ENCODE results near the gene UNKL. TPM values are rescaled to one million over a fixed set of nuclear protein-coding genes. Genes with fewer than 3 reads are reported as not detected.

UNKL gene
- total RNA-seq, 4 donors from 2014 or later, result 15.2 to 86.4 (median 24.2) TPM

DNA sequence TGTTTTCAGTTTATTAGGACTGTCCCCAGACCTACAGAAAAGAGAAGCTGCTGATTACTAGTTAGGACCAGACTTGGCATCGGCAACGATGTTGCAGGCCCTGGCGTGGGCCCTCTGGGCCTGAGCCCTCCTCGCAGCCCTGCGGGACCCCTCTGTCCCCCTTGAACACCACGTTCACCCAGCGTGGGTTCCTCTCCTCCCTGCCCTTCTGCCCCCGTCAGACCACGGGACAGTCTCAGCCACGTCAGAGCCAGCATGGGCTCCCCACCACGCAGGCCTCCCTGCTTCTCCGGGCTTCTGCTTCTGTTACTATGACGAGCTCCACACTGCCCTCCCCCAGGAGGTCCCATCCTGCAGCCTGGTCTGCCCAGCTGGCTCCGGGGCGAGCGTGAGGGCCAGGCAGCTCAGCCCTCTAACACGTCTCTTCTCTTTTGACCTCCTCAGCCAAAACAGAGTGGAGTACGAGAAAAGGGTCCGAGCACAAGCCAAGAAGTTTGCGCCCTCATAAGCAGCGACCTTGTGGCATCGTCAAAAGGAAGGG lies 90.1 kb downstream of the UNKL start:
- TF ChIP-seq, protein P1, sequence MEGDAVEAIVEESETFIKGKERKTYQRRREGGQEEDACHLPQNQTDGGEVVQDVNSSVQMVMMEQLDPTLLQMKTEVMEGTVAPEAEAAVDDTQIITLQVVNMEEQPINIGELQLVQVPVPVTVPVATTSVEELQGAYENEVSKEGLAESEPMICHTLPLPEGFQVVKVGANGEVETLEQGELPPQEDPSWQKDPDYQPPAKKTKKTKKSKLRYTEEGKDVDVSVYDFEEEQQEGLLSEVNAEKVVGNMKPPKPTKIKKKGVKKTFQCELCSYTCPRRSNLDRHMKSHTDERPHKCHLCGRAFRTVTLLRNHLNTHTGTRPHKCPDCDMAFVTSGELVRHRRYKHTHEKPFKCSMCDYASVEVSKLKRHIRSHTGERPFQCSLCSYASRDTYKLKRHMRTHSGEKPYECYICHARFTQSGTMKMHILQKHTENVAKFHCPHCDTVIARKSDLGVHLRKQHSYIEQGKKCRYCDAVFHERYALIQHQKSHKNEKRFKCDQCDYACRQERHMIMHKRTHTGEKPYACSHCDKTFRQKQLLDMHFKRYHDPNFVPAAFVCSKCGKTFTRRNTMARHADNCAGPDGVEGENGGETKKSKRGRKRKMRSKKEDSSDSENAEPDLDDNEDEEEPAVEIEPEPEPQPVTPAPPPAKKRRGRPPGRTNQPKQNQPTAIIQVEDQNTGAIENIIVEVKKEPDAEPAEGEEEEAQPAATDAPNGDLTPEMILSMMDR (IDR thresholded peaks at IDR 0.05), result no peak
- TF ChIP-seq EP300 (IDR thresholded peaks at IDR 0.05; ENCODE audit: low read depth), result no peak
- Histone ChIP-seq H3K27ac (no peak overlapping the region), H3K4me1 (no peaks in the 10 kb centered on the region), H3K9me3 (no peaks in the 10 kb centered on the region), H3K36me3 (peaks cover 0 to 36% (median 16%) of the 10 kb centered on the region in 4 donors), H3K4me3 (no peak overlapping the region), H3K27me3 (no peaks in the 10 kb centered on the region)
- in situ Hi-C loops (cut with MboI; ENCODE audit: low pct_ligation_motif_present in 1 of 4, low pct_unique_long_range_greater_than_20kb in 1 of 4, low sequenced_read_pairs in 3 of 4) (no loop called here), intact Hi-C loops (cut with DNase I; ENCODE audit: low total_unique reads) (no loop called here)
- WGBS, 2 donors (ENCODE audit: low coverage in 1 of 2), result 81 to 87% methylated on average over 9 to 22 of the region's 22 CpGs
- no peak for DNase-seq

DNA sequence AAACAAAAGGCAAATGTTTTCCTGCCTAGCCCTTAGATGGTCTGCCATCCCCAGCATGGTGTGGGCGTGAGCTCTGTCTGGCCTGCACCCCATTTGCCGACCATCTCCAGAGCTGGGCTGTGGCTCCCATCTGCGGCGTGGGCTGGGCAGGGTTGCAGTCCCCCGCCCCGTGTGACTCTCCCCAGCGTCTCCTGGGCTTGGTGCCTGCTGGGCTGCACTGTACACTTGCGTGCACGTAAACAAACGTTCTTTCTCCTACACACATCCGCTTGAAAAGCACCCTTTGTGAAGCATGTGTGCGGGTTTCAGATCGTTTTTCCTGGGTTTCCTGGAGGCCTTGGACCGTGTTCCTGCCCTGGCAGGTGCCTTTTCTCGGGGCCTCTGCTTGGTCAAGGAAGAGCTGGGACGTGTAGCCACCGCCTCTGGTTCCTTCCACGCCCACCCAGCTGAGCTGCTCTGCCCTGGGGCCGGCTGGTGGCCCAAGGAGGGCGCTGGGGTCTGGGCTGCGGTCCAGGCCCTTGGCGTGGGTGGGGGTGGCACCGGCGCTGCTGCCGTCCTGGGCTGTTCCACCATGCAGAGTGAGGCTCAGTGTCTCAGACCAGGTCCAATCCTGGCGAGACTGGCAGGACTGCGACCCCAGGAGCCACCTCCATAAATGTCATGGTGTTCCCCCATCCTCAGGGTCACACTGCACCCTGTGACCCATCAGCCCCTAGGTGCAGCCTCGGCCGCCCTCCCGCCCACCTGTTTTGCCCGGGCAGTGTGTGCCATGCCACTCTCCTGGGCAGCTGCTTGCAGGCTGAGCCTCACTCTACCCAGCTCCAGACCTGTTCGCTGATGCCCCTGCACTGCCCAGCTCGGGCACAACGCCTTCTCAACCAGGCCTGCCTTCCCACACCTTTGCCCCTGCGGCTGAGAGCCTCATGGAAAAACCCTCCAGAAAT lies 90.9 kb downstream of the UNKL start:
- TF ChIP-seq POLR2AphosphoS5 (IDR thresholded peaks at IDR 0.05) (no peak), EP300 (IDR thresholded peaks at IDR 0.05; ENCODE audit: low read depth) (no peak), POLR2A (IDR thresholded peaks at IDR 0.05) (no peak)
- TF ChIP-seq, protein P1 (IDR thresholded peaks at IDR 0.05), result no peak
- Histone ChIP-seq H3K27me3 (no peaks in the 10 kb centered on the region), H3K4me3 (no peak overlapping the region), H3K4me1 (no peaks in the 10 kb centered on the region), H3K27ac (no peak overlapping the region), H3K9me3 (no peaks in the 10 kb centered on the region), H3K36me3 (peaks cover 0 to 44% (median 18%) of the 10 kb centered on the region in 4 donors)
- in situ Hi-C loops (cut with MboI; ENCODE audit: low pct_ligation_motif_present in 1 of 4, low pct_unique_long_range_greater_than_20kb in 1 of 4, low sequenced_read_pairs in 3 of 4), result no loop called here
- DNase-seq, result no peak
- intact Hi-C loops (cut with DNase I; ENCODE audit: low total_unique reads), result no loop called here
- WGBS, 2 donors (ENCODE audit: low coverage in 1 of 2), result 85% methylated on average over 35 of the region's 35 CpGs; no CpG with 5 or more reads in 1 of the 2 donors

DNA sequence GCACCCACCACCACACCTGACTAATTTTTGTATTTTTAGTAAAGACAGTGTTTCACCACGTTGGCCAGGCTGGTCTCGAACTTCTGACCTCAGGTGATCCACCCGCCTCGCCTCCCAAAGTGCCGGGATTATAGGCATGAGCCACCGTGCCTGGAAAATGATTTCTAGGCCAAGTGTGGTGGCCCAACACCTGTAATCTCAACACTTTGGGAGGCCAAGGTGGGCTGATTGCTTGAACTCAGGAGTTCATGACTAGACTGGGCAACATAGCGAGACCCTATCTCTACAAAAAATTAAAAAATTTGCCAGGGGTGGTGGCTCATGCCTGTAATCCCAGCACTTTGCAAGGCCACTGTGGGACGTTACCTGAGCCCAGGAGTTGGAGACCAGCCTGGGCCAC lies 92.1 kb downstream of the UNKL start:
- DNase-seq, result no peak
- WGBS, 2 donors (ENCODE audit: low coverage in 1 of 2), result 67 to 89% methylated on average over 1 to 8 of the region's 8 CpGs
- Histone ChIP-seq H3K4me3 (no peak overlapping the region), H3K27ac (no peak overlapping the region), H3K36me3 (peaks cover 0 to 56% (median 24%) of the 10 kb centered on the region in 4 donors), H3K9me3 (no peaks in the 10 kb centered on the region), H3K4me1 (no peaks in the 10 kb centered on the region), H3K27me3 (no peaks in the 10 kb centered on the region)
- in situ Hi-C loops (cut with MboI; ENCODE audit: low pct_ligation_motif_present in 1 of 4, low pct_unique_long_range_greater_than_20kb in 1 of 4, low sequenced_read_pairs in 3 of 4), result no loop called here
- TF ChIP-seq EP300 (IDR thresholded peaks at IDR 0.05; ENCODE audit: low read depth), result no peak
- TF ChIP-seq, protein P1 (IDR thresholded peaks at IDR 0.05), result no peak
- TF ChIP-seq POLR2AphosphoS5 (IDR thresholded peaks at IDR 0.05), result no peak
- no peak for TF ChIP-seq POLR2A (IDR thresholded peaks at IDR 0.05)
- intact Hi-C loops (cut with DNase I; ENCODE audit: low total_unique reads), result no loop called here

DNA sequence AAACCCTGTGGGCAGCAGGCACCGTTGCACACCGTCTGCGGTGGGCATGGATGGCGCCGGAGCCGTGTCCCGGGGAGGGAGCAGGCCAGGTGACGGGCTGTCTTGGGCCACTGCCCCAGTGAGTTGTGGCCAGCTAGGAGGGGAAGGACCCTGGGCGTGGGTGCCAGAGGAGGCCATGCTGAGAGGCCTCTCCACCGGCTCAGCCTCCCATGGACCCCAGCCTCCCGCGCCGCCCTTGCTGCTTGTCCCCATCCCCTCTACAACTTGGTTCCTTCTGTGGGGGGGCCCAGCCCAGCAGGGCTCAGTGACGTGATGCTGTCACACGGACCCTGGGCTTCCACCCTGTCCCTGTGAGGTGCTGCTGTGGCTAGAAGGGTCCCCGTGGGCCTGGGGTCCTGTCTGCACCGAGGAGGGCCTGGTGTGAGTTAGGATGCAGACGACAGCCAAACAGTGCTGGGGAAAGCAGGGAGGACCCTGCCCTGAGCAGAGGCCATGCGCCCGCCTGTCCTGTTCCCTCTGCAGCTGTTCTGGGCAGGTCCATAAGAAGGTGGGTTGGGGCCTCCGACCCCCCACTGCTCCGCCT lies 93.8 kb downstream of the UNKL start:
- intact Hi-C loops (cut with DNase I; ENCODE audit: low total_unique reads) (no loop called here), in situ Hi-C loops (cut with MboI; ENCODE audit: low pct_ligation_motif_present in 1 of 4, low pct_unique_long_range_greater_than_20kb in 1 of 4, low sequenced_read_pairs in 3 of 4) (no loop called here)
- no peaks in the 10 kb centered on the region for H3K27me3 ChIP-seq
- 88% methylated on average over 21 of the region's 22 CpGs; no CpG with 5 or more reads in 1 of the 2 donors for WGBS, 2 donors (ENCODE audit: low coverage in 1 of 2)
- no peaks in the 10 kb centered on the region for H3K9me3 ChIP-seq
- no peak for DNase-seq
- no peak overlapping the region for H3K4me3 ChIP-seq
- H3K36me3 ChIP-seq, result peaks cover 0 to 72% (median 31%) of the 10 kb centered on the region in 4 donors
- H3K27ac ChIP-seq, result no peak overlapping the region
- TF ChIP-seq POLR2AphosphoS5 (IDR thresholded peaks at IDR 0.05), result no peak
- TF ChIP-seq, protein P1 (IDR thresholded peaks at IDR 0.05), result no peak
- TF ChIP-seq POLR2A (IDR thresholded peaks at IDR 0.05), result no peak
- TF ChIP-seq EP300 (IDR thresholded peaks at IDR 0.05; ENCODE audit: low read depth), result no peak
- H3K4me1 ChIP-seq, result no peaks in the 10 kb centered on the region
